Activated T-cell treated with anti-CD3 and anti-CD28 coated beads for 4 hours (primary cell): ENCODE results near the gene NPFF.
A peak's percentile ranks its signal among the peaks of the same experiment; 100 is the strongest.
"Not testable (repeated sequence)": the region's sequence is repeated elsewhere in the genome, so short reads cannot be mapped to it uniquely, and the experiment has no call there.

Source experiments
- DNase-seq: peaks from one replicate; pipeline ENCODE4 v3.0.0-alpha.2; 2020

NPFF gene

GRCh38 chr12:53493610-53494391, 13.5 kb downstream of the NPFF start:
- DNase-seq: no peak

GRCh38 chr12:53492830-53493609, 14.3 kb downstream of the NPFF start:
- DNase-seq: peak; percentile 79

GRCh38 chr12:53492188-53492587, 15.1 kb downstream of the NPFF start:
- no peak for DNase-seq

GRCh38 chr12:53489242-53489864, 17.9 kb downstream of the NPFF start:
- no peak for DNase-seq

- DNase-seq: no peak
These were observed 20.4 kb downstream of the NPFF start for GRCh38 chr12:53486736-53487487.

GRCh38 chr12:53485955-53486735, 21.1 kb downstream of the NPFF start:
- no peak for DNase-seq

- no peak for DNase-seq
These were observed 22.4 kb downstream of the NPFF start for GRCh38 chr12:53484686-53485575.

- DNase-seq: no peak
These were observed 23.3 kb downstream of the NPFF start for GRCh38 chr12:53483979-53484377.

GRCh38 chr12:53483225-53483978, 23.9 kb downstream of the NPFF start:
- DNase-seq: no peak

- no peak for DNase-seq
These were observed 24.6 kb downstream of the NPFF start for GRCh38 chr12:53482626-53483168.

GRCh38 chr12:53481939-53482586, 25.2 kb downstream of the NPFF start:
- DNase-seq: no peak

GRCh38 chr12:53481458-53481857, 25.8 kb downstream of the NPFF start:
- DNase-seq: not testable (repeated sequence)

GRCh38 chr12:53480491-53481442, 26.5 kb downstream of the NPFF start:
- no peak for DNase-seq

GRCh38 chr12:53479331-53479730, 28.0 kb downstream of the NPFF start:
- DNase-seq: no peak

- no peak for DNase-seq
These were observed 28.4 kb downstream of the NPFF start for GRCh38 chr12:53478865-53479264.

- DNase-seq: no peak
These were observed 30.5 kb downstream of the NPFF start for GRCh38 chr12:53476769-53477209.

GRCh38 chr12:53474819-53475218, 32.5 kb downstream of the NPFF start:
- no peak for DNase-seq

GRCh38 chr12:53474077-53474476, 33.2 kb downstream of the NPFF start:
- DNase-seq: no peak
